Tibial artery (tissue), 4 donors: ENCODE data around the gene EFHD1.

Experiments
- DNase-seq, 2 donors: peaks; one replicate each; pipeline ENCODE4 v3.0.0-alpha.2; 2019
- H3K27ac ChIP-seq, 2 donors: fragments of 200-600 bp; sonication (generic) in 1 of 2; 1 replicate in 1 of 2; 2 replicates in 1 of 2; pipeline ENCODE4 v1.5.1; 2018 to 2019; ENCODE audit warnings: mild to moderate bottlenecking in 1 of 2
- H3K27me3 ChIP-seq, 2 donors: fragments of 200-600 bp; sonication (generic) in 1 of 2; one replicate each; pipeline versions ENCODE4 v1.5.1 to v1.6.0; 2016 to 2019
- H3K36me3 ChIP-seq, 3 donors: fragments of 200-600 bp; sonication (generic) in 2 of 3; one replicate each; pipeline ENCODE4 v1.5.1; 2016 to 2019; ENCODE audit warnings: mild to moderate bottlenecking in 2 of 3
- H3K4me1 ChIP-seq, 4 donors: fragments of 200-600 bp; sonication (generic) in 2 of 4; 1 replicate in 3 of 4; 2 replicates in 1 of 4; pipeline ENCODE4 v1.5.1; 2016 to 2019
- H3K4me3 ChIP-seq, 2 donors: fragments of 200-600 bp; sonication (generic) in 1 of 2; 1 replicate in 1 of 2; 2 replicates in 1 of 2; pipeline ENCODE4 v1.5.1; 2018 to 2019; ENCODE audit warnings: mild to moderate bottlenecking in 2 of 2
- H3K9me3 ChIP-seq, 3 donors: fragments of 200-600 bp; sonication (generic) in 1 of 3; one replicate each; pipeline ENCODE4 v1.5.1; 2016 to 2019
- CTCF ChIP-seq, 2 experiments: fragments of 200-600 bp in 1 of 2; fragments of 450-650 bp in 1 of 2; IDR thresholded peaks; one replicate each; pipeline ENCODE4 v1.5.1; 2017 to 2019; ENCODE audit warnings: antibody characterized with exemption in 2 of 2, mild to moderate bottlenecking in 1 of 2, moderate library complexity in 1 of 2
- intact Hi-C: fragments of 100-400 bp; cut with DNase I; formaldehyde crosslinking; loops from one replicate; pipeline ENCODE4 v1.15.0; 2023; ENCODE audit warnings: low total_unique reads

EFHD1 gene

GRCh38 chr2:232600053-232600773 lies 33.2 kb upstream of the EFHD1 start:
- H3K4me3 ChIP-seq = no peak overlapping the region
- no peak for TF ChIP-seq CTCF (IDR thresholded peaks at IDR 0.05)

GRCh38 chr2:232603283-232603682 lies 30.1 kb upstream of the EFHD1 start:
- H3K4me3 ChIP-seq = no peak overlapping the region
- DNase-seq = no peak
- no peaks in the 10 kb centered on the region for H3K36me3 ChIP-seq
- no peak for TF ChIP-seq CTCF (IDR thresholded peaks at IDR 0.05)
- no peaks in the 10 kb centered on the region for H3K27me3 ChIP-seq
- H3K4me1 ChIP-seq = peaks cover 0 to 9% (median 0%) of the 10 kb centered on the region in 4 donors
- no peaks in the 10 kb centered on the region for H3K9me3 ChIP-seq
- no peak overlapping the region for H3K27ac ChIP-seq
- intact Hi-C loops = no loop called here

More at GRCh38 chr2:232600053-232600773, 33.2 kb upstream of the EFHD1 start:
- intact Hi-C loops = no loop called here
- H3K27ac ChIP-seq = no peak overlapping the region
- no peaks in the 10 kb centered on the region for H3K36me3 ChIP-seq
- DNase-seq = no peak
- H3K4me1 ChIP-seq = no peaks in the 10 kb centered on the region
- no peaks in the 10 kb centered on the region for H3K9me3 ChIP-seq
- no peaks in the 10 kb centered on the region for H3K27me3 ChIP-seq

- Histone ChIP-seq H3K4me3 (no peak overlapping the region), H3K4me1 (peaks cover 0 to 9% (median 0%) of the 10 kb centered on the region in 4 donors), H3K9me3 (no peaks in the 10 kb centered on the region), H3K27me3 (no peaks in the 10 kb centered on the region), H3K36me3 (no peaks in the 10 kb centered on the region), H3K27ac (no peak overlapping the region)
- no peak for DNase-seq
- no peak for TF ChIP-seq CTCF (IDR thresholded peaks at IDR 0.05)
- intact Hi-C loops = no loop called here
Measured at GRCh38 chr2:232604535-232604934, 28.9 kb upstream of the EFHD1 start.

GRCh38 chr2:232607011-232607410 lies 26.4 kb upstream of the EFHD1 start:
- intact Hi-C loops = no loop called here
- no peaks in the 10 kb centered on the region for H3K36me3 ChIP-seq
- TF ChIP-seq CTCF (IDR thresholded peaks at IDR 0.05) = no peak
- no peak overlapping the region for H3K27ac ChIP-seq
- H3K27me3 ChIP-seq = no peaks in the 10 kb centered on the region
- no peaks in the 10 kb centered on the region for H3K9me3 ChIP-seq
- no peak overlapping the region for H3K4me3 ChIP-seq
- H3K4me1 ChIP-seq = peaks cover 0 to 16% (median 8%) of the 10 kb centered on the region in 4 donors
- DNase-seq = no peak

- Histone ChIP-seq H3K4me1 (peaks cover 0 to 17% (median 8%) of the 10 kb centered on the region in 4 donors), H3K9me3 (no peaks in the 10 kb centered on the region), H3K4me3 (no peak overlapping the region), H3K27me3 (no peaks in the 10 kb centered on the region), H3K27ac (no peak overlapping the region), H3K36me3 (no peaks in the 10 kb centered on the region)
- DNase-seq = no peak
- intact Hi-C loops = loop anchor here (5.0 to 10.0 kb wide), 2 partner anchors 85 to 643 kb away; partner anchors contain the start of genes ATG16L1 and GIGYF2
- no peak for TF ChIP-seq CTCF (IDR thresholded peaks at IDR 0.05)
Measured at GRCh38 chr2:232609607-232610006, 23.8 kb upstream of the EFHD1 start.
